Neuronal stem cell (in vitro differentiated cells): ENCODE measurements around the gene PSENEN.
"Not testable (repeated sequence)": the region's sequence is repeated elsewhere in the genome, so short reads cannot be mapped to it uniquely, and the experiment has no call there.

Experiments
- DNase-seq: peaks from one replicate; pipeline ENCODE4 v3.0.0-alpha.2; 2013; ENCODE audit warnings: low spot score
- H2AFZ ChIP-seq: one replicate; pipeline ENCODE4 v1.6.1; 2013; ENCODE audit warnings: mild to moderate bottlenecking, low read length, inconsistent platforms
- H2AK5ac ChIP-seq: 2 replicates; pipeline ENCODE4 v1.6.1; 2013; ENCODE audit warnings: low read depth, mild to moderate bottlenecking, inconsistent platforms, low read length, moderate library complexity, mixed read lengths
- H2BK120ac ChIP-seq: 2 replicates; pipeline ENCODE4 v1.6.1; 2013; ENCODE audit warnings: low read depth, mild to moderate bottlenecking, inconsistent platforms, low read length, moderate library complexity, mixed read lengths
- H2BK12ac ChIP-seq: one replicate; pipeline ENCODE4 v1.6.1; 2013; ENCODE audit warnings: low read length, inconsistent platforms
- H2BK15ac ChIP-seq: 2 replicates; pipeline ENCODE4 v1.6.1; 2013; ENCODE audit warnings: mild to moderate bottlenecking, low read length, inconsistent platforms, mixed read lengths
- H2BK5ac ChIP-seq: one replicate; pipeline ENCODE4 v1.6.1; 2013; ENCODE audit warnings: inconsistent platforms, mild to moderate bottlenecking, low read length, moderate library complexity
- H3K14ac ChIP-seq: one replicate; pipeline ENCODE4 v1.6.1; 2013; ENCODE audit warnings: low read length, inconsistent platforms
- H3K18ac ChIP-seq: 2 replicates; pipeline ENCODE4 v1.6.1; 2013; ENCODE audit warnings: low read length, inconsistent platforms
- H3K23ac ChIP-seq: 2 replicates; pipeline ENCODE4 v1.6.1; 2013; ENCODE audit warnings: low read depth, mild to moderate bottlenecking, mixed read lengths, low read length, inconsistent platforms; ENCODE audit not compliant: poor library complexity
- H3K27ac ChIP-seq: replicated peaks from 3 replicates; pipeline ENCODE4 v1.5.1; 2013; ENCODE audit warnings: low read length, inconsistent platforms
- H3K27me3 ChIP-seq, 3 experiments: 2 replicates each; pipeline ENCODE4 v1.6.1; 2013; ENCODE audit warnings: low read length in 3 of 3, mild to moderate bottlenecking in 2 of 3, inconsistent platforms in 1 of 3, low read depth in 1 of 3, mixed read lengths in 1 of 3, moderate library complexity in 1 of 3; ENCODE audit not compliant: control insufficient read depth in 3 of 3, insufficient read depth in 3 of 3
- H3K36me3 ChIP-seq, 2 donors: replicated peaks in 1 of 2; 2 replicates each; pipeline ENCODE4 v1.6.1; 2013; ENCODE audit warnings: low read length in 2 of 2; ENCODE audit not compliant: control insufficient read depth in 2 of 2, insufficient read depth in 2 of 2
- H3K4ac ChIP-seq: 2 replicates; pipeline ENCODE4 v1.6.1; 2013; ENCODE audit warnings: inconsistent platforms, mild to moderate bottlenecking, low read length, moderate library complexity
- H3K4me1 ChIP-seq, 2 donors: 1 replicate in 1 of 2; 2 replicates in 1 of 2; pipeline ENCODE4 v1.6.1; 2013; ENCODE audit warnings: low read length in 2 of 2, low read depth in 1 of 2; ENCODE audit not compliant: control insufficient read depth in 2 of 2, insufficient read depth in 1 of 2
- H3K4me2 ChIP-seq: one replicate; pipeline ENCODE4 v1.6.1; 2013; ENCODE audit warnings: mild to moderate bottlenecking, low read length, inconsistent platforms; ENCODE audit not compliant: insufficient read depth, poor library complexity, severe bottlenecking
- H3K4me3 ChIP-seq, 2 donors: 2 replicates each; pipeline ENCODE4 v1.5.1; 2013; ENCODE audit warnings: low read length in 2 of 2, mild to moderate bottlenecking in 2 of 2, inconsistent platforms in 1 of 2, moderate library complexity in 1 of 2
- H3K79me1 ChIP-seq: one replicate; pipeline ENCODE4 v1.6.1; 2013; ENCODE audit warnings: low read depth, mild to moderate bottlenecking, inconsistent platforms, low read length, moderate library complexity
- H3K9ac ChIP-seq: one replicate; pipeline ENCODE4 v1.6.1; 2013; ENCODE audit warnings: mild to moderate bottlenecking, low read depth, low read length, inconsistent platforms; ENCODE audit not compliant: poor library complexity
- H3K9me3 ChIP-seq, 2 donors: replicated peaks in 1 of 2; 2 replicates each; pipeline versions ENCODE3 to v1.6.1; 2013; ENCODE audit warnings: low read length in 2 of 2, mild to moderate bottlenecking in 2 of 2, inconsistent platforms in 1 of 2, low read depth in 1 of 2, mixed read lengths in 1 of 2, moderate library complexity in 1 of 2; ENCODE audit not compliant: control insufficient read depth in 2 of 2, insufficient read depth in 1 of 2
- H4K8ac ChIP-seq: one replicate; pipeline ENCODE4 v1.6.1; 2013; ENCODE audit warnings: low read depth, mild to moderate bottlenecking, inconsistent platforms, low read length, moderate library complexity
- H4K91ac ChIP-seq: one replicate; pipeline ENCODE4 v1.6.1; 2013; ENCODE audit warnings: low read length, low read depth, mild to moderate bottlenecking, inconsistent platforms; ENCODE audit not compliant: poor library complexity
- WGBS, 2 donors: extraction: QIAGEN DNeasy Blood & Tissue Kit; methylation state at CpG; one replicate each; pipeline ENCODE4 v1.1.7; 2013; ENCODE audit warnings: missing lambda C conversion rate in 2 of 2, mixed read lengths in 1 of 2; ENCODE audit not compliant: insufficient read length in 2 of 2, insufficient replicate concordance in 1 of 2; ENCODE audit errors: extremely low coverage in 2 of 2; 5-methylcytosine and 5-hydroxymethylcytosine counted together

The PSENEN gene

DNA sequence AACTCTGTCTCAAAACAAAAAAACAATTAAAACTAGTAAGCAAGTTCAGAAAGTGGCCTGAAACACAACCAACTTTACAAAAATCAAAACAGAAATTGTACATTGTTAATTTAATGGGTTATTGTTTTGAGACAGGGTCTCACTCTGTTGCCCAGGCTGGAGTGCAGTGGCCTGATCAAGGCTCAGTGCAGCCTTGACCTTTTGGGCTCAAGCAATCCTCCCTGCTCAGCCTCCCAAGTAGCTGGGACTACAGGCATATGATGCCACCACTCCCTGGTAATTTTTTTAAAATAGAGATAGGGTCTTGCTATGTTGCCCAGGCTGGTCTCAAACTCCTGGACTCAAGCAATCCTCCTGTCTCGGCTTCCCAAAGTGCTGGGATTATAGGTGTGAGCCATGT is 50.1 kb downstream of the PSENEN start:
- not testable (repeated sequence) for H3K9me3 ChIP-seq, DNase-seq, H3K79me1 ChIP-seq, H3K4me3 ChIP-seq, H4K91ac ChIP-seq, H3K18ac ChIP-seq, H2BK15ac ChIP-seq, H3K36me3 ChIP-seq, H2AFZ ChIP-seq, H3K9ac ChIP-seq, H2BK12ac ChIP-seq, H2BK5ac ChIP-seq, H3K4me1 ChIP-seq, H2BK120ac ChIP-seq, H2AK5ac ChIP-seq, H3K23ac ChIP-seq, H4K8ac ChIP-seq, H3K4ac ChIP-seq, H3K4me2 ChIP-seq, H3K14ac ChIP-seq, H3K27ac ChIP-seq
- peaks cover 9 to 45% (median 22%) of the 10 kb centered on the region in 3 experiments for H3K27me3 ChIP-seq
- WGBS, 2 donors, result no CpG with 5 or more reads among the region's 1 CpG
